Left lung (tissue), 10 donors: ENCODE measurements around the gene UBAC2. TPM values are rescaled to one million over a fixed set of nuclear protein-coding genes. Genes with fewer than 3 reads are reported as not detected.

ENCODE experiments used
- ATAC-seq: fragments of 200-7000 bp; cut with Tn5 transposase; one replicate; pipeline ENCODE4 v1.9.1; 2020; ENCODE audit warnings: moderate library complexity
- DNase-seq, 4 donors: peaks; one replicate each; pipeline ENCODE4 v3.0.0-alpha.2; 2013 to 2020
- H3K27ac ChIP-seq, 2 donors: fragments of 200-600 bp; sonication (generic) in 1 of 2; one replicate each; pipeline versions ENCODE4 v1.5.0 to v1.8.0; 2020 to 2021
- H3K27me3 ChIP-seq, 2 donors: fragments of 200-600 bp; sonication (generic) in 1 of 2; one replicate each; pipeline versions ENCODE4 v1.5.0 to v1.8.0; 2020 to 2021
- H3K36me3 ChIP-seq, 2 donors: fragments of 200-600 bp; sonication (generic) in 1 of 2; one replicate each; pipeline versions ENCODE4 v1.5.0 to v1.8.0; 2020 to 2021
- H3K4me1 ChIP-seq, 2 donors: fragments of 200-600 bp; one replicate each; pipeline ENCODE4 v1.8.0; 2021
- H3K4me3 ChIP-seq, 2 donors: fragments of 200-600 bp; sonication (generic) in 1 of 2; one replicate each; pipeline versions ENCODE4 v1.5.0 to v1.8.0; 2020 to 2021; ENCODE audit warnings: mild to moderate bottlenecking in 1 of 2
- H3K9me3 ChIP-seq, 2 donors: fragments of 200-600 bp; sonication (generic) in 1 of 2; one replicate each; pipeline versions ENCODE4 v1.5.0 to v1.8.0; 2020 to 2021
- intact Hi-C, 2 donors: fragments of 100-400 bp; cut with DNase I; formaldehyde crosslinking; loops; one replicate each; pipeline versions ENCODE4 v1.11.2 to v1.14.2; 2022
- polyA plus RNA-seq, 6 donors: library from polyadenylated mRNA; unstranded; fragments of 120-200 nt; gene quantifications; one replicate each; pipeline ENCODE4 v1.2.1, GENCODE V29; 2013; ENCODE audit not compliant: insufficient read length in 6 of 6
- total RNA-seq, 2 donors: library from RNA; stranded (reverse); fragmentation: NEBNext Ultra II Directional; extraction: Animal tissue kit (Norgen Biotek cat#: 25700); gene quantifications; one replicate each; pipeline ENCODE4 v1.2.1, GENCODE V29; 2021
- TF ChIP-seq, protein P1 (sequence below), 2 donors: fragments of 200-600 bp; sonication (generic) in 1 of 2; IDR thresholded peaks; one replicate each; pipeline versions ENCODE4 v1.5.0 to v1.8.0; 2021; ENCODE audit warnings: antibody characterized with exemption in 2 of 2
- donor health status: DM: no; HTN: yes; CAD: no.
- donor health status: DM: no; HTN: no; CAD: no.

Gene UBAC2
- total and polyA plus RNA-seq, 8 donors: 56.1 to 71.6 (median 66.4) TPM

DNA sequence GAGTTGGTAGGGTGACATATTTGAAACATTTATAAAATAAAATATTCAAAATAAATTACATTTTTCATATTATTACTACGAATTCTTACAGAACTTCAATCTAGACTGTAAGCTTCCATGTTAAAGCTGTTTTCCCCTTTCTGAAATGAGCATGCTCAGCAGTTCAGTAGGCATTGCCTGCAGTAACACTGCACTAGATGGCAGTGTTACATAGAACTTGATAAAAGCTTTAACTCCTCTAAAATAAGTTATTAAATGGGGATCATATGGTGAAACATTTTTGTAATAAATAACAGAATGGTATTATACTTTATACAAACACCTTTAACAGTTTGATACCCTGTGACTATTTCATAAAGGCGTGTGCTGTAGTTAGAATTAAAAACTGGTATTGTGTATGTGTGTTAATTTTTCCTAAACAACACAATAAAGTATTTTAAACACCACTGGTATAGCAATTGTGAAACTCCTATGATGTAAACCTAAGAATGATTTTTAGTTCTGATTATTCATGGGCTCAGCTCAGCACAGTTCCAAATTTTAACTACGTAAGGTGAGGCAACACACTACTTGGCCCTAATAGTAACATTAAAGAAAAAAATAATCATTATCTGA, 69.1 kb downstream of the UBAC2 start:
- intact Hi-C loops: loop anchor here in 1 of 2 donors (5.0 kb wide), 2 partner anchors 92 to 168 kb away; no protein-coding TSS in a partner anchor
- Histone ChIP-seq H3K27me3 (no peaks in the 10 kb centered on the region), H3K4me3 (no peak overlapping the region), H3K27ac (peak overlapping the region; percentile 16 to 60), H3K36me3 (no peaks in the 10 kb centered on the region), H3K4me1 (peaks cover 0 to 25% of the 10 kb centered on the region in 2 donors), H3K9me3 (peaks cover 0 to 5% of the 10 kb centered on the region in 2 donors)
- TF ChIP-seq, protein P1, sequence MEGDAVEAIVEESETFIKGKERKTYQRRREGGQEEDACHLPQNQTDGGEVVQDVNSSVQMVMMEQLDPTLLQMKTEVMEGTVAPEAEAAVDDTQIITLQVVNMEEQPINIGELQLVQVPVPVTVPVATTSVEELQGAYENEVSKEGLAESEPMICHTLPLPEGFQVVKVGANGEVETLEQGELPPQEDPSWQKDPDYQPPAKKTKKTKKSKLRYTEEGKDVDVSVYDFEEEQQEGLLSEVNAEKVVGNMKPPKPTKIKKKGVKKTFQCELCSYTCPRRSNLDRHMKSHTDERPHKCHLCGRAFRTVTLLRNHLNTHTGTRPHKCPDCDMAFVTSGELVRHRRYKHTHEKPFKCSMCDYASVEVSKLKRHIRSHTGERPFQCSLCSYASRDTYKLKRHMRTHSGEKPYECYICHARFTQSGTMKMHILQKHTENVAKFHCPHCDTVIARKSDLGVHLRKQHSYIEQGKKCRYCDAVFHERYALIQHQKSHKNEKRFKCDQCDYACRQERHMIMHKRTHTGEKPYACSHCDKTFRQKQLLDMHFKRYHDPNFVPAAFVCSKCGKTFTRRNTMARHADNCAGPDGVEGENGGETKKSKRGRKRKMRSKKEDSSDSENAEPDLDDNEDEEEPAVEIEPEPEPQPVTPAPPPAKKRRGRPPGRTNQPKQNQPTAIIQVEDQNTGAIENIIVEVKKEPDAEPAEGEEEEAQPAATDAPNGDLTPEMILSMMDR (IDR thresholded peaks at IDR 0.05): peak; percentile 62 to 75
- ATAC-seq: peak; percentile 90
- DNase-seq: peak in 1 of 4 donors; percentile 71

GRCh38 chr13:99270518-99270917, 69.9 kb downstream of the UBAC2 start:
- Histone ChIP-seq H3K4me1 (peaks cover 0 to 25% of the 10 kb centered on the region in 2 donors), H3K36me3 (no peaks in the 10 kb centered on the region), H3K27me3 (no peaks in the 10 kb centered on the region), H3K27ac (peak overlapping the region; percentile 16 to 60), H3K4me3 (no peak overlapping the region), H3K9me3 (peaks cover 0 to 5% of the 10 kb centered on the region in 2 donors)
- TF ChIP-seq, protein P1 (IDR thresholded peaks at IDR 0.05): no peak
- no peak for DNase-seq
- intact Hi-C loops: loop anchor here in 1 of 2 donors (5.0 kb wide), 1 partner anchor 167 kb away; no protein-coding TSS in a partner anchor
- peak; percentile 9 for ATAC-seq

- no peaks in the 10 kb centered on the region for H3K27me3 ChIP-seq
- intact Hi-C loops: loop anchor here in 1 of 2 donors (5.0 kb wide), 1 partner anchor 166 kb away; no protein-coding TSS in a partner anchor
- ATAC-seq (no peak), DNase-seq (no peak)
- peaks cover 0 to 29% of the 10 kb centered on the region in 2 donors for H3K4me1 ChIP-seq
- H3K4me3 ChIP-seq: no peak overlapping the region
- H3K27ac ChIP-seq: peak overlapping the region; percentile 16 to 60
- TF ChIP-seq, protein P1 (IDR thresholded peaks at IDR 0.05): no peak
- peaks cover 0 to 2% of the 10 kb centered on the region in 2 donors for H3K36me3 ChIP-seq
- H3K9me3 ChIP-seq: peaks cover 0 to 5% of the 10 kb centered on the region in 2 donors
Observed at GRCh38 chr13:99271249-99271648, 70.6 kb downstream of the UBAC2 start.

DNA sequence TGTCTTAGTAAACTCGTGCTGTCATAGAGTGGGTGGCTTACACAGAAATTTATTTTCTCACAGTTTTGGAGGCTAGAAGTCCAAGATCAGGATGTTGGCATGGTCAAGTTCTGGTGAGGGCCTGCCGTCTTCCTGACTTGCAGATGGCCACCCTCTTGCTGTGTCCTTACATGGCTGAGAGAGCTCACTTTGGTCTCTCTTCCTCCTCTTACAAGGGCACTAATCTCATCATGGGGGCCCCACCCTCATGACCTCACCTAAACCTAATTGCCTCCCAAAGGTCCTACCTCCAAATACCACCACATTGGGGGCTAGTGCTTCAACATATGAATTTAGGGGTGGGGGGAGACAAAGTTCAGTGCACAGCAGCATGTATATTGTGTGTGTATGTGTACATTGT, 71.8 kb downstream of the UBAC2 start:
- ATAC-seq (no peak), DNase-seq (no peak)
- intact Hi-C loops: loop anchor here in 1 of 2 donors (5.0 kb wide), 1 partner anchor 165 kb away; no protein-coding TSS in a partner anchor
- Histone ChIP-seq H3K4me1 (peaks cover 0 to 41% of the 10 kb centered on the region in 2 donors), H3K27me3 (no peaks in the 10 kb centered on the region), H3K27ac (no peak overlapping the region), H3K4me3 (no peak overlapping the region), H3K9me3 (peaks cover 0 to 5% of the 10 kb centered on the region in 2 donors), H3K36me3 (peaks cover 0 to 3% of the 10 kb centered on the region in 2 donors)
- TF ChIP-seq, protein P1 (IDR thresholded peaks at IDR 0.05): no peak

DNA sequence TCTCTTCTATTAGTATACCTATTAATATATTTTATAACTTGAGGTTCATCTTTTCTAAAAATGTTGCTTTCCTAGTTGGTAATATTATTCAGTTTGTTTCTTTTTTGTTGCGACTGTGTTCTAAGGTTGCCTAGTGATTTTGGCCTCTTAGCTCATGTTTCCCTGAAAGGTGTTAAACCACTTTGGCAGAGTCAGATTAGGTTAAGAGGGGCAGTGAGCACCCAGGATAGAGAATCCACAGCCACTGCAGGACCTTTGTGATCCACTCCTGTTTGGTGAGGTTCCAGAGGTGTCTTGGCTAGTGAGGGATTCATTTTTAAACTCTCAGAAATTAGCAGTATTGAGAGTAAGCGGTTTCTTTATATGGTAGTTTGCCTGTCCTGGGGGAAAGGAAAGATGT, 72.5 kb downstream of the UBAC2 start:
- no peak overlapping the region for H3K4me3 ChIP-seq
- peaks cover 0 to 3% of the 10 kb centered on the region in 2 donors for H3K36me3 ChIP-seq
- H3K27me3 ChIP-seq: no peaks in the 10 kb centered on the region
- peaks cover 0 to 5% of the 10 kb centered on the region in 2 donors for H3K9me3 ChIP-seq
- ATAC-seq (no peak), DNase-seq (no peak)
- peaks cover 0 to 48% of the 10 kb centered on the region in 2 donors for H3K4me1 ChIP-seq
- TF ChIP-seq, protein P1 (IDR thresholded peaks at IDR 0.05): no peak
- intact Hi-C loops: loop anchor here in 1 of 2 donors (5.0 kb wide), 1 partner anchor 164 kb away; no protein-coding TSS in a partner anchor
- H3K27ac ChIP-seq: no peak overlapping the region
